Lower lobe of right lung (tissue), 2 donors: Measurements from ENCODE around the gene NMD3. TPM values are rescaled to one million over a fixed set of nuclear protein-coding genes. Genes with fewer than 3 reads are reported as not detected.

Source experiments
- ATAC-seq, 2 donors: fragments of 200-7000 bp; cut with Tn5 transposase; one replicate each; pipeline ENCODE4 v1.9.1; 2020 to 2022; ENCODE audit warnings: mild to moderate bottlenecking in 2 of 2, moderate library complexity in 2 of 2
- DNase-seq: peaks from one replicate; pipeline ENCODE4 v3.0.0-alpha.2; 2020
- H3K27ac ChIP-seq: fragments of 200-600 bp; one replicate; pipeline ENCODE4 v1.8.0; 2022
- H3K27me3 ChIP-seq: fragments of 200-600 bp; one replicate; pipeline ENCODE4 v1.8.0; 2022; ENCODE audit warnings: low read depth
- H3K36me3 ChIP-seq: fragments of 200-600 bp; one replicate; pipeline ENCODE4 v1.8.0; 2022; ENCODE audit warnings: mild to moderate bottlenecking
- H3K4me1 ChIP-seq: fragments of 200-600 bp; one replicate; pipeline ENCODE4 v1.8.0; 2022
- H3K4me3 ChIP-seq: fragments of 200-600 bp; one replicate; pipeline ENCODE4 v1.8.0; 2022; ENCODE audit warnings: mild to moderate bottlenecking
- H3K9me3 ChIP-seq: fragments of 200-600 bp; one replicate; pipeline ENCODE4 v1.8.0; 2022
- CTCF ChIP-seq: fragments of 200-600 bp; IDR thresholded peaks from one replicate; pipeline ENCODE4 v1.8.0; 2022; ENCODE audit warnings: antibody characterized with exemption, mild to moderate bottlenecking
- intact Hi-C: fragments of 100-400 bp; cut with DNase I; formaldehyde crosslinking; loops from one replicate; pipeline ENCODE4 v1.11.0; 2022
- total RNA-seq: library from RNA; stranded (reverse); fragmentation: NEBNext Ultra II Directional; extraction: Animal tissue kit (Norgen Biotek cat#: 25700); gene quantifications from one replicate; pipeline ENCODE4 v1.2.1, GENCODE V29; 2021
- donor health status: DM: no; HTN: yes; CAD: no; lungs with severe emphysema.

Gene NMD3
- total RNA-seq, 1 donor from 2014 or later: 46.0 TPM

DNA sequence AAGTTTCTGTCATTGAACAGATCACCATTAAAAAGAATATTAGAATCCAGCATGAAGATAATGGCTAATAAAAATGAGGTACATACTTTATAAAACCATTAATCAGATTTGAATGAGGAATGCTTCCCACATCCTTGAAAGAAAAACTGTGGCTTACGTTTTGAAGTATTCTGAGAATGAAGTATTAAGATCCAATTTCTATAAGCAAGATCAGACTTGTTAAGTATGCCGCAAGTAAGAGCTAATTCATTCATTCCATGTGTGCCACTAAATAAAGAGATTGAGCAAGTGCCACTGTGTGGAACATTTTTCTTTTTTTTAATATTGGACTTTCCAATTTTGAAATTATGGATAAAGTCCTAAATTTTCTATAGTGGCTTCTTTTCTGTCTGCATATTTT is 30.6 kb downstream of the NMD3 start:
- Histone ChIP-seq H3K27me3 (no peaks in the 10 kb centered on the region), H3K36me3 (peaks cover 69% of the 10 kb centered on the region), H3K4me3 (no peak overlapping the region), H3K27ac (no peak overlapping the region), H3K4me1 (no peaks in the 10 kb centered on the region), H3K9me3 (no peaks in the 10 kb centered on the region)
- intact Hi-C loops: no loop called here
- no peak for ATAC-seq
- TF ChIP-seq CTCF: no peak
- DNase-seq: no peak

- ATAC-seq: no peak
- no peak for TF ChIP-seq CTCF
These were observed 31.0 kb downstream of the NMD3 start for GRCh38 chr3:161252143-161252542.

DNA sequence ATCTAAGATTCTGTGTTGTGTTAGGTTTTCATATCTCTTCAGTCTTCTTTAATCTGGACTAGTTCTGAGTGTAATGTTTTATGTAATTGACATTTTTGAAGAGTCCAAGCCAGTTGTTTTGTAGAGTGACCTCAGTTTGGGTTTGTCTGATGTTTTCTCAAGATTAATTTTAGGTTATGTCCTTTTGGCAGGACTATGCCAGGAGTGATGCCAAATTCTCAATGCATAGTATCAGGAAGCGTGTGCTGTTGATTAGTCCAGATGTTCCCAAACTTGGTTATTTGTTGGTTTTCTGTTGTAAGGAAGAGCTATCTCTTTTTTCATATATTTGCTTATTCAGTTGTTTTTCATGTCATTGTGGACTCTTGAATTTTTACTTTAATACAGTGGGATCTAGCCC is 32.6 kb downstream of the NMD3 start:
- H3K36me3 ChIP-seq: peaks cover 49% of the 10 kb centered on the region
- no peak for TF ChIP-seq CTCF
- H3K27ac ChIP-seq: no peak overlapping the region

More at GRCh38 chr3:161252143-161252542, 31.0 kb downstream of the NMD3 start:
- intact Hi-C loops: no loop called here
- H3K9me3 ChIP-seq: no peaks in the 10 kb centered on the region
- no peak overlapping the region for H3K27ac ChIP-seq
- H3K4me1 ChIP-seq: no peaks in the 10 kb centered on the region
- no peak overlapping the region for H3K4me3 ChIP-seq
- peaks cover 65% of the 10 kb centered on the region for H3K36me3 ChIP-seq
- DNase-seq: no peak
- no peaks in the 10 kb centered on the region for H3K27me3 ChIP-seq

DNA sequence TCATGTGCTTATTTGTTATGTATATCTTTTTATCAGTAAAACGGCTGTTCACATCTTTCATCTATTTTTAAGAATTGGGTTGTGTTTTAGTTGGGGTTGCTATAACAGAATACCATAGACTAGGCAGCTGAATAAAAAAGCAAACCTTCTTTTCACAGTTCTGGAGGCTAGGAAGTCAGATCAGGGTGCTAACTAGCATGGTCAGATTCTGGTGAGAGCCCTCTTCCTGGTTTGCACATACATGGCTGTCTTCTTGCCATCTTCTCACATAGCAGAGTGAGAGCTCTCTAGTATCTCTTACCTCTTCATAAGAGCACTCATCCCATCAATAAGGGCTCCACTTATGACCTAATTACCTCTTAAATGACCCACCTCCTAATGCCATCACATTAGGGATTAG is 33.8 kb downstream of the NMD3 start:
- DNase-seq (no peak), ATAC-seq (no peak)
- H3K27me3 ChIP-seq: no peaks in the 10 kb centered on the region
- intact Hi-C loops: no loop called here
- no peak overlapping the region for H3K4me3 ChIP-seq
- no peak for TF ChIP-seq CTCF
- no peaks in the 10 kb centered on the region for H3K9me3 ChIP-seq
- H3K36me3 ChIP-seq: peaks cover 37% of the 10 kb centered on the region
- no peaks in the 10 kb centered on the region for H3K4me1 ChIP-seq
- H3K27ac ChIP-seq: no peak overlapping the region

More for the DNA sequence above, 32.6 kb downstream of the NMD3 start:
- intact Hi-C loops: no loop called here
- ATAC-seq (no peak), DNase-seq (no peak)
- H3K4me3 ChIP-seq: no peak overlapping the region
- no peaks in the 10 kb centered on the region for H3K9me3 ChIP-seq
- no peaks in the 10 kb centered on the region for H3K27me3 ChIP-seq
- H3K4me1 ChIP-seq: no peaks in the 10 kb centered on the region

- TF ChIP-seq CTCF: no peak
- H3K27ac ChIP-seq: no peak overlapping the region
- ATAC-seq: no peak
These were observed 41.9 kb downstream of the NMD3 start for GRCh38 chr3:161263057-161263456.

GRCh38 chr3:161264852-161265251 is 43.7 kb downstream of the NMD3 start:
- ATAC-seq: no peak
- TF ChIP-seq CTCF: no peak
- peaks cover 3% of the 10 kb centered on the region for H3K9me3 ChIP-seq
- no peak overlapping the region for H3K27ac ChIP-seq
- H3K4me1 ChIP-seq: no peaks in the 10 kb centered on the region
- no peaks in the 10 kb centered on the region for H3K27me3 ChIP-seq
- H3K4me3 ChIP-seq: no peak overlapping the region
- H3K36me3 ChIP-seq: no peaks in the 10 kb centered on the region
- intact Hi-C loops: no loop called here
- no peak for DNase-seq

More at GRCh38 chr3:161263057-161263456, 41.9 kb downstream of the NMD3 start:
- Histone ChIP-seq H3K4me1 (no peaks in the 10 kb centered on the region), H3K27me3 (no peaks in the 10 kb centered on the region), H3K4me3 (no peak overlapping the region), H3K36me3 (no peaks in the 10 kb centered on the region), H3K9me3 (peaks cover 3% of the 10 kb centered on the region)
- no peak for DNase-seq
- intact Hi-C loops: no loop called here
